ENCODE results near the gene SPDYE17.
"Not testable (repeated sequence)": the region's sequence is repeated elsewhere in the genome, so short reads cannot be mapped to it uniquely, and the experiment has no call there.

SPDYE17 gene

GRCh38 chr7:77032261-77032660 lies at the start of gene SPDYE17:
Gene SPDYE17, minus strand, starts transcription at chr7:77032361. Its CDS starts 1,791 bp downstream, at chr7:77030570.
- not testable (repeated sequence) for DNase-seq (ENCODE audit: low read depth in 2 of 2)

GRCh38 chr7:77080236-77080635 lies 48.1 kb upstream of the SPDYE17 start:
- DNase-seq (ENCODE audit: low read depth in 2 of 2): not testable (repeated sequence)

- not testable (repeated sequence) for DNase-seq (ENCODE audit: low read depth in 2 of 2)
These were observed 47.5 kb upstream of the SPDYE17 start for GRCh38 chr7:77079624-77080023.

GRCh38 chr7:77079112-77079511 lies 47.0 kb upstream of the SPDYE17 start:
- DNase-seq (ENCODE audit: low read depth in 2 of 2): not testable (repeated sequence)

- DNase-seq (ENCODE audit: low read depth in 2 of 2): not testable (repeated sequence)
These were observed 44.9 kb upstream of the SPDYE17 start for GRCh38 chr7:77077060-77077459.

- not testable (repeated sequence) for DNase-seq (ENCODE audit: low read depth in 2 of 2)
These were observed 42.7 kb upstream of the SPDYE17 start for GRCh38 chr7:77074786-77075396.

GRCh38 chr7:77071108-77071507 lies 38.9 kb upstream of the SPDYE17 start:
- DNase-seq (ENCODE audit: low read depth in 2 of 2): not testable (repeated sequence)

GRCh38 chr7:77065869-77066268 lies 33.7 kb upstream of the SPDYE17 start:
- not testable (repeated sequence) for DNase-seq (ENCODE audit: low read depth in 2 of 2)

GRCh38 chr7:77063732-77064131 lies 31.6 kb upstream of the SPDYE17 start:
- not testable (repeated sequence) for DNase-seq (ENCODE audit: low read depth in 2 of 2)

- not testable (repeated sequence) for DNase-seq (ENCODE audit: low read depth in 2 of 2)
These were observed 30.4 kb upstream of the SPDYE17 start, which contains the start of gene SPDYE18 for GRCh38 chr7:77062557-77062956. Gene SPDYE18, minus strand, starts transcription at chr7:77062558. Its CDS starts 2,046 bp downstream, at chr7:77060512.

GRCh38 chr7:77026349-77026748 lies 5.8 kb downstream of the SPDYE17 start:
- not testable (repeated sequence) for DNase-seq (ENCODE audit: low read depth in 2 of 2)

GRCh38 chr7:77010074-77010680 lies 22.0 kb downstream of the SPDYE17 start:
- not testable (repeated sequence) for DNase-seq (ENCODE audit: low read depth in 2 of 2)

- DNase-seq (ENCODE audit: low read depth in 2 of 2): not testable (repeated sequence)
These were observed 24.2 kb downstream of the SPDYE17 start for GRCh38 chr7:77008000-77008399.

GRCh38 chr7:77006127-77007110 lies 25.7 kb downstream of the SPDYE17 start:
- not testable (repeated sequence) for DNase-seq (ENCODE audit: low read depth in 2 of 2)

GRCh38 chr7:77005461-77006057 lies 26.6 kb downstream of the SPDYE17 start:
- not testable (repeated sequence) for DNase-seq (ENCODE audit: low read depth in 2 of 2)

GRCh38 chr7:77004151-77004550 lies 28.0 kb downstream of the SPDYE17 start:
- DNase-seq (ENCODE audit: low read depth in 2 of 2): not testable (repeated sequence)

GRCh38 chr7:77003241-77003640 lies 28.9 kb downstream of the SPDYE17 start:
- DNase-seq (ENCODE audit: low read depth in 2 of 2): not testable (repeated sequence)

GRCh38 chr7:77002678-77003233 lies 29.4 kb downstream of the SPDYE17 start:
- not testable (repeated sequence) for DNase-seq (ENCODE audit: low read depth in 2 of 2)

GRCh38 chr7:77002104-77002503 lies 30.1 kb downstream of the SPDYE17 start:
- DNase-seq (ENCODE audit: low read depth in 2 of 2): not testable (repeated sequence)

GRCh38 chr7:76999474-77000107 lies 32.6 kb downstream of the SPDYE17 start:
- DNase-seq (ENCODE audit: low read depth in 2 of 2): not testable (repeated sequence)

All from stimulated activated CD8-positive, alpha-beta memory T cell treated with anti-CD3 and anti-CD28 coated beads, Interleukin-7, amount 100 ng/mL, for 1 hour (primary cell).